COLO668 (cell line): ENCODE results near the gene ATAT1.

ENCODE experiments used
- DNase-seq: peaks from one replicate; lab custom pipeline; 2025; ENCODE audit not compliant: unreplicated experiment; lab: John Stamatoyannopoulos, UW

The ATAT1 gene

GRCh38 chr6:30613251-30614043 lies 13.2 kb upstream of the ATAT1 start:
- DNase-seq, result no peak

DNA sequence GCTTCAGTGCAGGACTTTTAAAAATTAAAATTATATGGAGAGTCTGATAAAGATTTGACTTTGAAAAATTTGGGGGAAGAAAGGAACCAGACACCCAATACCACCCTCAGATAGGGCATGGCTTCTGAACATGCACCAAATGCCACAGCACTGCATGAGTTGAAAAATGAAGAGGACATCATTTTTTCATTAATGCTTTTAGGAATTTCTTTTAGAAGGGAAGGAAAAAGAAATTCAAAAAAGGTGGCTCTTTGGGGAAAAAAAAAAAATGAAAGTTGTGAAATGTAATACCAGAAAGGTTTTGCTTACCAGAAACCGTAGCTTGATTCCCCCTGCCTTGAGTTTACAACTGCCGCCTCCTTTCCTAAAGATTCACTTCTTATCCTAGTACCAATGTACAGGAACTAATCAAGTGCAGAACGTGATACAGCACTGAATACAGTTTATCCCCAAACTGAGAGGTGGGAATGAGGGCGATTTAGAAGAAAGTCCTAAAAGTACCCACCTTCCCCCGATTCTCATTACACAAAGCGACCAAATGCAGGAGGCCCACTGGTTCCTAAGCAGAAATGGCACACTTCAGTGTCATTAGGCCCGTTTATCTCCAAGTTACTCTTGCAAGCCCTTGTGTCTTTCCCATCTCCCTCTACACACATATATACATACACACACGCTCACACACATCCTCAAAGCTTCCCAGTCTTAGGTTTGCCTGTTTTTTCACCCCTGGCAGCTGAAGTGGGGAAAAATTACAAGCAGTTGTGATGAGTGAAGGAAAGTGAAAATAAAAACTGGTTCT lies 12.4 kb upstream of the ATAT1 start:
- no peak for DNase-seq

DNA sequence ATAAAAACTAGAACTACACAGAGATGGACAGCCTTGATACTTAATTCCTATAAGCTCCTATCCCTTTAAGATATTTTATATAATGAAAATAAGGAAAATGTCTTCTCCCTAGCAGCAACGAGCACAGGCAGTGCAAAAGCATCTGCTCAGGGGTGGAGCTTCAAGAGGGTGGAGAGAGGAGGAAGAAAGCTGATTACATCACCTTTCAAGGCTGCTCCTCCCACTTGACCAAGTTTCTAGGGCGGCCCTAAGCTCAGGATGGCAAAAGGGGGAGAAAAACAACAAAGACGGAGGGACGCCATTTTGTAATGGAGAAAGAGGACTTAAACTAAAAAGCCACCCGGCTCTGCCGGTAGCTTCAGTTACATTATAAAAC lies 11.8 kb upstream of the ATAT1 start:
- DNase-seq, result peak; percentile 71

DNA sequence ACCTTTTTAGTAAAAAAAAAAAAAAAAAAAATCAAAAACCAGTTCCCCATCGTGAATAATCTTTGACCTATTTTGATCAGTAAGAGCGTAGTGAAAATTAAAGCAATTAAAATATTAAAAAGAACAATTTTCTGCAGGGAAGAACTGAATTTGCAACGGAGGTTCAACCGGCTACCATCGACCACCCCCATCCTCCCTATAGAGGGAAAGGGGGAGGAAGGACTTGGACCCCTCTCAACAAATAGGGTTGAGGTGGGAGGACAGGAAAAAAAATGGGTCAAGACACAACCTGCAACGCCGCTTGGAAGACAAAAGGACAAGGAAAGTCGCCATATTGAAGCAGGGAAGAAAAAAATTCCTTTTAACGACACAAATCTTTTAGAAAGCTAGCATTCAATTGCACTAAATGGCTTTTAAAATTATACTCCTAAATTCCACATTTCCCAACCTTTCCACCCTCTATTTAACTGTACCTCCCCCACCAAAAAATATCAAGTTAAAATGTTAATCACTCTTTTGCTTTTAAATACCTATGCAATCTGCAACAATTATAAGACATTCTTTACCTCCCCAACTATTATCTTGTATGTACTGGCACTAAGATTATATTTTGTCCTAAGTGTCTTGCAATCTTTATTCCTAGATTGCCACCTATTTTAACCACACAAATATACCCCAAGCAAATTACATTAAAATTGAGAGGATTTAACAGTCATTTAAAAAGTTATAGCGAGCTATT lies 11.3 kb upstream of the ATAT1 start:
- DNase-seq, result peak; percentile 4

GRCh38 chr6:30615958-30616810 lies 10.5 kb upstream of the ATAT1 start:
- DNase-seq, result no peak

GRCh38 chr6:30616811-30617564 lies 9.7 kb upstream of the ATAT1 start, which contains the start of gene PPP1R10:
TSS of gene PPP1R10 (minus strand) at chr6:30617243. CDS start at chr6:30609944, 7,299 bp downstream.
- peak; percentile 95 for DNase-seq

GRCh38 chr6:30617565-30618269 lies 9.0 kb upstream of the ATAT1 start, which contains the start of gene MRPS18B:
TSS of gene MRPS18B (plus strand) at chr6:30617840. CDS start at chr6:30617866, 26 bp downstream.
- peak; percentile 91 for DNase-seq

- no peak for DNase-seq
Measured at GRCh38 chr6:30618270-30618797, 8.3 kb upstream of the ATAT1 start.

- DNase-seq, result no peak
Measured at GRCh38 chr6:30619561-30619960, 7.1 kb upstream of the ATAT1 start.

- DNase-seq, result no peak
Measured at GRCh38 chr6:30625511-30625910, 1.2 kb upstream of the ATAT1 start.

- DNase-seq, result no peak
Measured at GRCh38 chr6:30635834-30636233, 9.2 kb downstream of the ATAT1 start.

GRCh38 chr6:30640481-30640880 lies 13.8 kb downstream of the ATAT1 start:
- DNase-seq, result no peak

DNA sequence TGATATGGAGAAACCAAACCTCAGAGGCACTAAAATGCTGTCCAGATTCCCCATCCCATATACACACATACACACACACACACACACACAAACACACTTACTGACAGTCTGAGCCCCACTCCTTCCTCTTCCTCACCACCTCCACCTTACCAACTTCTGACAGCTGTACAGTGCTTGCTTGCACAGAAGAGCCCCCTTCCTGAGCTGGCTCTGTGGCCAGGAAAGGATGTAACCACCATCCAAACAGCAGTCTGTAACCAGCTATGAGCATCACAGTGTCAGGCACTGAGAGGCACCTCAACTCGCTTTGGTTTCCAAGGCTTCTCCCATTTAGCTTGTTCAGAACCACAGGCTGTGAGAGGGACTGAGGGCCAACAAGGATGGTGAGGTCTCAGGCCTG lies 14.4 kb downstream of the ATAT1 start:
- DNase-seq, result no peak

GRCh38 chr6:30643656-30644055 lies 17.0 kb downstream of the ATAT1 start:
- no peak for DNase-seq

GRCh38 chr6:30644769-30645168 lies 18.1 kb downstream of the ATAT1 start:
- DNase-seq, result no peak

- DNase-seq, result no peak
Measured at GRCh38 chr6:30645989-30646388, 19.3 kb downstream of the ATAT1 start.

GRCh38 chr6:30646450-30647241 lies 20.0 kb downstream of the ATAT1 start, which contains the start of gene C6orf136:
TSS of gene C6orf136 (plus strand) at chr6:30647133. CDS start at chr6:30647232, 99 bp downstream.
- peak; percentile 91 for DNase-seq
